Measurements from ENCODE around the gene CLSTN3.
"Not testable (repeated sequence)": the region's sequence is repeated elsewhere in the genome, so short reads cannot be mapped to it uniquely, and the experiment has no call there.

The CLSTN3 gene

DNA sequence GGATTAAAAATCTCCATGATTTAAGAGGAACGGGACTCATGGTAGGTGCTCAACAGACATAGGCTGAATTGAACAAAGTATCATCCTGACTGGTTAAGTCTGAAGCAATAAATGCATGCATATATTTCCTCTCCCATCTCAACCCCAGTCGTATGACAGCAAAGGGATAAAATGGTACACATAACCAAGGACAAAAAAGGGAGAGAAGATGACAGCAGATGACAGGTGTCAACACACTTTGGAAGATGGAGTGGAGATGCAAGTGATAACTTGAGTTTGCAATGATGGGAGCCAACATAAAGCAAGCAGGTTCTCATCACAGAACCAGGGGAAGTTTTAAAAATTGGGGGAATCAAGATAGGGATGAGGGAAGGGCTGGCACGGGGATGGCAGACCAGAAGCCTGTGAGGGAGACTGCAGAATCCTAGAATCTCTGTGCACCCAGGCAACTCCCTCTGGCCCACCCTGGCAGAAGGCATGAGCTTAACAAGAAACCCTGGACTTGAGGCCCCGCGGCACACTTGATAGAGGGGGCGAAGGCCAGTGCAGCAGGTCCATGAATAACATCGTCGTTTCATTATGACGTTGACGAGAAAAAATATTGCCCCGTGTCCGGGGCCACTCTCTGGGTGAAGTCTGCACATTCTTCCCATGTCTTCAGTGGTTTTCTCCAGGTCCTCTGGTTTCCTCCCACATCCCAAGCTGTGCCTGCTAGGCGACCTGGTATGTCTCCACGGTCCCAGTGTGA, 26.2 kb upstream of the CLSTN3 start:
- DNase-seq (ENCODE audit: low read depth): no peak

GRCh38 chr12:7106082-7106481, 24.1 kb upstream of the CLSTN3 start:
- no peak for DNase-seq (ENCODE audit: low read depth)

DNA sequence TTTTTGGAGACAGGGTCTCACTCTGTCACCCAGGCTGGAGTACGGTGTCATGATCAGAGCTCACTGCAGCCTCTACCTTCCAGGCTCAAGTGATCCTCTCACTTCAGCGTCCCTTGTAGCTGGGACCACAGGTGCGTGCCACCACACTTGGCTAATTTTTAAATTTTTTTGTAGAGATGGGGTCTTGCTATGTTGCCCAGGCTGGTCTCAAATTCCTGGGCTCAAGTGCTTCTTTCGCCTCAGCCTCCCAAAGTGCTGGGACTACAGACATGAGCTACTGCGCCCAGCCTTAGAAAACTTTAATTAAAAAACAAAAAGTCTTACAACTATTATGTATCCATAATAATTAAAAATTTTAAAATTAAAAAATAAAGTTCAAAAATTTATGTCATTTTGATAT, 23.0 kb upstream of the CLSTN3 start:
- not testable (repeated sequence) for DNase-seq (ENCODE audit: low read depth)

GRCh38 chr12:7107636-7108002, 22.6 kb upstream of the CLSTN3 start:
- DNase-seq (ENCODE audit: low read depth): peak; percentile 26

DNA sequence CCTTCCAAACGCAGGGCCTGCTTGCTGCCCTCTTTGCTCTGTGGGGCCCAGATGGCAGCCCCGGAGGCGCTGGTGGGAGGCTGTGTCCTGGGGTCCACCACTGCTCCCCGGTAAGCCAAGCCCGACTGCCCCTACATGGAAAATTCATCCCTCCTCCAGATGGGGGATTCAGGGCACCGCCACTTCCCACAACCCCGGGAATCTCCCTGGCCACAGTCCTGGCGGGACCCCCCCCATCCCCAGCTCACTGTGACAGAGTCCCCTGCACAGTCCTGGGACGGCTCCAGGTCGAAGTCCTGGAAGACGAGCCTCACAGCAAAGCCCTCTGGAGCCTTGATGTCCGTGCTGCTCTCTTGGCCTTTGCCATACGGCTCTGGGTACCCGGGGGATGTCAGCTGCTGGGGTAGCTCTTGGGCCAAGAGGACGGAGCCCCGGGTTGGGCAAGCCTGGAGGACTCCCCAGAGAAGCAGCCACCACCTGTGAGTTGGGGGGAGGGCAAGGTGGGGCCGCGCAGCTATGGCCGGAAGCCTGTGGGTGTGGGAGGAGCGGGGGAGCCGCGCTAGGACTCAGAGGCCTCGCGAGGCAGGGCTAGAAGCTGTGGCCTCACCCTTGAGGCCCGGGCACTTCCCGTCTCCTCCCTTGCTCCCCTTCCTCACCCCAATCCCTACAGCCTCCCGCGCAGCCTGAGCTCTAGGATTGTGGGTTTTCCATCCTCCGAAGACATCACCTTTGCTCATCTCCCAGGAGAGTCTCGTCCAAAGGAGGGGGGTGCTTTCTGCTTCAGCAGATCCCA, 22.0 kb upstream of the CLSTN3 start:
- peak; percentile 86 for DNase-seq (ENCODE audit: low read depth)

GRCh38 chr12:7108796-7109571, 21.2 kb upstream of the CLSTN3 start, which contains the start of gene C1RL:
TSS of gene C1RL (minus strand) at chr12:7109214. CDS start at chr12:7109180, 34 bp downstream.
- peak; percentile 82 for DNase-seq (ENCODE audit: low read depth)

DNA sequence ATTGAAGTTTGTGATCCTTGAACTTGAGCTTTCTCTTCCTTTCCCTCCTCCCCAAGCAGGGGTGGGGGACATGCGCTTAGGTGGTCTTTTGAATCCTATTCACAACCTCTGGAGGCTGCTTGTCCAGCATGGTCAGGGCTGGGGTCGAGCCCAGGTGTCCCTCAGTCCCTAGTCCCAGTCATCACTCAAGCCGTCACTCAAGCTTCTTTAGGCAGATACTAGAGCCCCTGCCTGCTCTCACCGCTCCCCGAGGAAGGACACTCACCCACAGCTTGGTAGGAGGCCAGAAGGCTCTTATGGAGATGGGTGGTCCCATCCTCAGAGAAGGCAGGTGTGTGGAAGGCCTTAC, 20.6 kb upstream of the CLSTN3 start:
- no peak for DNase-seq (ENCODE audit: low read depth)

DNA sequence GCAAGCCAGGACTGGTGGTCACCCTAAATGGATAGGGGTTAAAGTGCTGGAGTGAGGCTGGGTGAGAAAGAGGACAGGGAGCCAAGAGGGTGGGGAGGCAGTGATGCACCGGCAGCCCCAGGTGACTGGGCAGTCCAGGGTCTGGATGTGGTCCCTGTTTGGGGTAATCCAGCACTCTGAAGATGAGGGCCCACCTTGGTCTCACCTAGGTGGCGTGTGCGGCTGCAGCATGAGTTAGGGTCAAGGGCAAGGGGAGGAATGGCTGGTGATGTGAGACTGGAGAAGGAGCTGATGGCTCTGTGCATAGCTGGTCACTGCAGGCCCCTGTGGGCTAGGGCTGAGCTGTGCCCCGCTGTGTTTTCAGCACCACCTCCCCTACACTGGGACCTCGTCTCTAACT, 19.5 kb upstream of the CLSTN3 start:
- DNase-seq (ENCODE audit: low read depth): no peak

GRCh38 chr12:7112041-7112440, 18.1 kb upstream of the CLSTN3 start:
- DNase-seq (ENCODE audit: low read depth): no peak

DNA sequence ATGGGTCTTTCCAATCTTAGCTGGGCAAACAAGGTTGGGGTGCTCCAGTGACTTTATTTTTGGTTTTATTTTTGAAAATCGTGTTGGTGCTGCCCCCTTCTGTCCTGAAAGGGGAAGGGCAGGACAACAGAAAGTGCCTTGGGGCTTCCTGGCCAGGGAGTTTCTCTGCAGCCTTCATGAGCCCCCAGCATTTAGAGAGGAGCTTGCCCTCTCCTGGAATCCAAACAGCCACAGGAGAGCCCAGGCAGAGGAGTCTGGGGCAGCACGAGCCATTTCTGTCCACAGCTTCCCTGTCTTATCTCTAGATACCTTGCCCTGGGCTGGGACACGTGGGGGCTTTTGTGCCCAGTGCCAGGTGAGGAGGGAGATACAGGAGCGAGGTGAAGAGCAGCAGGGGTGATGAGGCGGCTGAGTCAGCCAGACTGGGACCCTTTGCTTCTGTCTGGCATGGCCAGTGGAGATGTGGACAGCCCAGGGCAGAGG, 16.7 kb upstream of the CLSTN3 start:
- DNase-seq (ENCODE audit: low read depth): peak; percentile 31

- no peak for DNase-seq (ENCODE audit: low read depth)
Measured at GRCh38 chr12:7114008-7114407, 16.2 kb upstream of the CLSTN3 start.

GRCh38 chr12:7114851-7115250, 15.3 kb upstream of the CLSTN3 start:
- no peak for DNase-seq (ENCODE audit: low read depth)

DNA sequence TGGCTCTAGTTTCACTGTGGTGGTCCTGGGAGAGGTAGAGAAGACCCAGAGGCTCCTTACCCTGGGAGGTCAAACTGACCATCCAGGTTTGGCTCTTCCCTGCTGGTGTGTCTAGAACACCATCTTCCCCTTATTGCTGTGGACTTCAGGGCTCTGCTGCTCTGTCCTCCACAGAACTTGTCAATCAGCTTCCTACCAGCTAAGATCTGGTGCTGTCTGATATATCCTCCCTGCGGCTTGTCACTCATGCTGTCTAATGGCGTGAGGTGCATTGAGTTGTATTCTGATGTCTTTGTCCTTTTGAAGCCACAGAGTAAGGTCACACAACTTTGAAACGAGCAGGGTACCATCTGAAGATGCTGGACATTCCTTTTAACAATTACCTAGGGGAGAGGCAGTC, 14.0 kb upstream of the CLSTN3 start:
- DNase-seq (ENCODE audit: low read depth): no peak

GRCh38 chr12:7116916-7117315, 13.3 kb upstream of the CLSTN3 start:
- no peak for DNase-seq (ENCODE audit: low read depth)

GRCh38 chr12:7117670-7118069, 12.5 kb upstream of the CLSTN3 start:
- no peak for DNase-seq (ENCODE audit: low read depth)

DNA sequence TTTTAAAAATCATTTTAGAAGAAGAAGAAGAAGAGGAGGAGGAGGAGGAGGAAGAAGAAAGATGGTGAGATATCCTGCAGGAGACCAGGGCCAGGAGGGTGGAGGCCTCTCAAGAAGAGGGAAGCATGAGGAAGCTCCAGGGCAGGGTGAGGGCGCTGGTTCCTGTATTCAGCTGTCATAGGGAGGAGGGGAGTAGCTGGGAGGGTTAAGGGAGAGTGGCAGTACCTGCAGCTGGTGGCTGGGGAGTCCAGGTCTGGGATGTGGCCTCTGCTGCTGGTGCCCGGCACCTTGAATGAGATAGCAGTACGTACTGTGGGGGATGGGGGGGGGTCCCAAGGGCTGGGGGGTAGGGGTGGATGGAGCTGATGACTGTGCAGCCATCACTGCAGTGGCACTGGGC, 11.3 kb upstream of the CLSTN3 start:
- no peak for DNase-seq (ENCODE audit: low read depth)

GRCh38 chr12:7120166-7120565, 10.0 kb upstream of the CLSTN3 start:
- no peak for DNase-seq (ENCODE audit: low read depth)

- DNase-seq (ENCODE audit: low read depth): no peak
Measured at GRCh38 chr12:7121324-7121723, 8.8 kb upstream of the CLSTN3 start.

DNA sequence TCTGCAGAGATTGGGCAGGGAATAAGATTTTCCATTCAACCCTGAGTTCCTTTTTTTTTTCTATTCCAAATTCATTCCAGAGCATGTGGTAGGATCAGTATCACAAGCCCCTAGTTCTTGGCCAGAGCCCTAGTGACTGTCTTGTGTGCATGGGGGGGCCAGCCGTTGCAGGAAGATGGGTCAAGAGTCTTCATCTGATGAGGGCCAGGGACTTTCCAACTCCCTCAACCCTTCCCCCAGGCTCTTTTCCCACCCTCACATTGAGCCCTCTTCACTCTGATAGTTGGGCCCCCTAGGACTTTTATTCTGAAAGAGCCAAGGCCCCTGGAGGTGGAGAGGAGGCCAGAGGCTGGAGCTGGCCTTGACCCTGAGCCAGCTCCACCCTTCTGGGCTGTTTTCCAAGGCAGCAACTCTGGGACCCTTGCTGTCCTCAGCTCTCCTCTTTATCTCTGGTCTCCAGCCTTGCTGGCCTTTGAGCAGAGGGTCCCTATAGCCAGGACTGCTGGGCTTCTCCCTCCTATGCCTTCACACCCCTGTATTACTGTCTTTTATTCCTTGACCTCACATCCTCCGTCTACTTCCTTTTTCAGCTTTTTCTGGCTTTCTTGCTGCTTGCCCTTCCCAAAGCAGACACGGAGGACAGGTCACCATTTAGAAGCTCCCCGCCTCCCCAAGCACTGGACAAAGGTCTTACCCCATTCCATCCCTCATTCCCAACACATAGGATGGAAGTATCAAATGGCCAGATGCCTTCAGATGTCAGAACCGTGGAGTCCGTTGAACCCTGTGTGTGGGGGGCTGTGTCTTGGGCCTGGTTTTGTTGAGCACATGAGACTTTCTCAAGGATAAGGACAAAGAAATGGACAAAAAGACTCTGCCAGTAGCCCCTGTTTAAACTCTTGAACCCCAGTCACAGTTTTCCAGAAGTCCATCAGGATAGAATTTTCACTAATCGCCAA, 7.1 kb upstream of the CLSTN3 start:
- DNase-seq (ENCODE audit: low read depth): no peak

GRCh38 chr12:7123806-7124522, 6.2 kb upstream of the CLSTN3 start:
- DNase-seq (ENCODE audit: low read depth): no peak

Data from iris pigment epithelial cell (primary cell).